Astrocyte of the cerebellum (primary cell): ENCODE results near the gene YIF1B.

Source experiments
- DNase-seq: peaks from one replicate; pipeline ENCODE4 v3.0.0-alpha.2; 2011; ENCODE audit warnings: low read depth
- H3K4me3 ChIP-seq: 2 replicates; pipeline ENCODE4 v1.5.1; 2011; ENCODE audit warnings: mild to moderate bottlenecking, low read depth, low read length, moderate library complexity
- in situ Hi-C: cut with HindIII; loops from 2 replicates; pipeline ENCODE4 v1.10.0; 2017; ENCODE audit warnings: low sequenced_read_pairs
- TF ChIP-seq, protein P1 (sequence below): IDR thresholded peaks from 2 replicates; pipeline ENCODE4 v1.5.1; 2012; ENCODE audit warnings: low read length, low read depth, moderate library complexity, mild to moderate bottlenecking; ENCODE audit errors: missing control alignments

YIF1B gene

GRCh38 chr19:38284422-38284821 is 31.3 kb downstream of the YIF1B start:
- no peak overlapping the region for H3K4me3 ChIP-seq
- TF ChIP-seq, protein P1, sequence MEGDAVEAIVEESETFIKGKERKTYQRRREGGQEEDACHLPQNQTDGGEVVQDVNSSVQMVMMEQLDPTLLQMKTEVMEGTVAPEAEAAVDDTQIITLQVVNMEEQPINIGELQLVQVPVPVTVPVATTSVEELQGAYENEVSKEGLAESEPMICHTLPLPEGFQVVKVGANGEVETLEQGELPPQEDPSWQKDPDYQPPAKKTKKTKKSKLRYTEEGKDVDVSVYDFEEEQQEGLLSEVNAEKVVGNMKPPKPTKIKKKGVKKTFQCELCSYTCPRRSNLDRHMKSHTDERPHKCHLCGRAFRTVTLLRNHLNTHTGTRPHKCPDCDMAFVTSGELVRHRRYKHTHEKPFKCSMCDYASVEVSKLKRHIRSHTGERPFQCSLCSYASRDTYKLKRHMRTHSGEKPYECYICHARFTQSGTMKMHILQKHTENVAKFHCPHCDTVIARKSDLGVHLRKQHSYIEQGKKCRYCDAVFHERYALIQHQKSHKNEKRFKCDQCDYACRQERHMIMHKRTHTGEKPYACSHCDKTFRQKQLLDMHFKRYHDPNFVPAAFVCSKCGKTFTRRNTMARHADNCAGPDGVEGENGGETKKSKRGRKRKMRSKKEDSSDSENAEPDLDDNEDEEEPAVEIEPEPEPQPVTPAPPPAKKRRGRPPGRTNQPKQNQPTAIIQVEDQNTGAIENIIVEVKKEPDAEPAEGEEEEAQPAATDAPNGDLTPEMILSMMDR = no peak
- in situ Hi-C loops = no loop called here
- DNase-seq = no peak

- in situ Hi-C loops = no loop called here
- H3K4me3 ChIP-seq = no peak overlapping the region
- TF ChIP-seq, protein P1 = no peak
- no peak for DNase-seq
Observed at GRCh38 chr19:38283271-38283670, 32.5 kb downstream of the YIF1B start.

DNA sequence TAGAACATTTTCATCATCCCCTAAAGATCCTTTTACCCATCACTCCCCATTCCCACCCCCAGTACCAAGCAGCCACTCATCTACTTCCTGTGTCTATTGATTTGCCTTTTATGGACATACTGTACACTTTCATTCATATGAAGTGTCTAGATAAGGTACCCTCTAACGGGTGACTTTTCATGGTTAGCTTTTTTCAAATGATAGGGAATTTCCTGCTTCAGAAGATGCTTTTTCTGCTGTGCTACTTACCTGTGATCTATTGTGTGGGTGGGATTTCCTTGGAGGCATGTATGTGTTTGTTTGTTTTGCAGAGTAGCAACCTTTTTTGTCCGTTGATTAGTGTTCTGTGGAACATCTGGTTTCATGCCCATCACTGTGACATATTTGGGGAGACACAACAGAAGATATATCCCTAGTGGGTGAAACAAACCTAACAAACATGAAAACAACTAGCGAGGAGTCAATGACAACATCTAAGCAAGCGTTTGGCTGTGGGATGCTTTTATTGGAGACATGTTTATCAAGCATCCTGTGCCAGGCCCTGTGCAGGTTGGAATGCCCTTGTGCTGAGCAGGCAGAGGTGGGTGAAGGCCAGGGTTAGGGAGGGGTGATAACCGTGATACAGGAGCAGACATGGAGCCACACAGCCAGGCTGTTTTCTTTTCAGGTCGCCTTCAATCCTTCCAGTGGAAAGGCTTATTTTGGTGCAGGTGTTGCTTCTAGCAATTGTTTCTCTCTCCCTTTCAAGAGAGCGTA is 33.8 kb downstream of the YIF1B start:
- in situ Hi-C loops = no loop called here
- TF ChIP-seq, protein P1 = no peak
- H3K4me3 ChIP-seq = no peak overlapping the region

GRCh38 chr19:38280030-38280921 is 35.5 kb downstream of the YIF1B start:
- DNase-seq = no peak
- in situ Hi-C loops = no loop called here
- H3K4me3 ChIP-seq = no peak overlapping the region
- TF ChIP-seq, protein P1 = no peak

More for the DNA sequence above, 33.8 kb downstream of the YIF1B start:
- no peak for DNase-seq

- TF ChIP-seq, protein P1 = no peak
- in situ Hi-C loops = no loop called here
- DNase-seq = no peak
- no peak overlapping the region for H3K4me3 ChIP-seq
Observed at GRCh38 chr19:38278751-38279150, 37.0 kb downstream of the YIF1B start.

GRCh38 chr19:38277969-38278680 is 37.6 kb downstream of the YIF1B start:
- no peak overlapping the region for H3K4me3 ChIP-seq
- in situ Hi-C loops = no loop called here
- DNase-seq = no peak
- TF ChIP-seq, protein P1 = no peak
